Transverse colon (tissue), 4 donors: ENCODE measurements around the gene G6PC1.

Experiments used
- CTCF ChIP-seq, 5 experiments: fragments of 200-600 bp in 3 of 5; fragments of 450-650 bp in 2 of 5; sonication (generic) in 3 of 5; IDR thresholded peaks; 1 replicate in 2 of 5; 2 replicates in 3 of 5; pipeline ENCODE4 v1.5.1; 2016 to 2017; ENCODE audit warnings: antibody characterized with exemption in 5 of 5, inconsistent platforms in 3 of 5, mild to moderate bottlenecking in 2 of 5, moderate library complexity in 1 of 5
- EP300 ChIP-seq: sonication (generic); formaldehyde crosslinking; IDR thresholded peaks from one replicate; pipeline ENCODE4 v1.6.1; 2017; ENCODE audit warnings: antibody characterized with exemption, low read depth
- POLR2A ChIP-seq: fragments of 450-650 bp; IDR thresholded peaks from one replicate; pipeline ENCODE4 v1.6.1; 2016; ENCODE audit warnings: antibody characterized with exemption, mild to moderate bottlenecking, moderate library complexity
- POLR2AphosphoS5 ChIP-seq, 3 donors: sonication (generic); formaldehyde crosslinking; IDR thresholded peaks; one replicate each; pipeline ENCODE4 v1.6.1; 2016; ENCODE audit warnings: antibody characterized with exemption in 3 of 3

- TF ChIP-seq CTCF (IDR thresholded peaks at IDR 0.05) (no peak), POLR2A (no peak), POLR2AphosphoS5 (IDR thresholded peaks at IDR 0.05) (no peak), EP300 (no peak)
These were observed 7.2 kb upstream of the G6PC1 start for GRCh38 chr17:42893359-42893758.
